ENCODE data around the gene PEAR1.

DNA sequence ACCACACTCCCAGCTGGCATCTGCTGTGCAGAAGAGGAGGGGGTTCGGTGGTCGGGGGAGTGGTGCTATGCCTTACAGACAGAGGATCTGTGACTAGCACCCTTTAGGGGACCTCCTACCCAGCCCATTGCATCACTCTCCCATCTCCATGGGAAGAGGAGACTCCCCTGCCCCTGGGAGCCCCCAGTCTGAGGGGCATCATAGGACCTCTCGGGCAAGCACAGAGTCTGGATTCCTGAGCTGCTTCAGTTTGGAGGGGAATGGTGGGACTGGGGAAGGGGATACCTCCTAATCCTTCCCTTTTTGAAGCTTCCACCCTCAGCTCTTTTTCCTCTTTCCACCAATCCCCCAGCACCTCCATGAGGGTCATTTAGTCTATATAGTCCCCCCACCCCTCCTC lies 36.0 kb upstream of the PEAR1 start:
- TF ChIP-seq FOXM1 (IDR thresholded peaks at IDR 0.05; ENCODE audit: borderline replicate concordance) (no peak), TARDBP (IDR thresholded peaks at IDR 0.05) (no peak), SP1 (IDR thresholded peaks at IDR 0.05) (no peak), FOXA1 (IDR thresholded peaks at IDR 0.05) (no peak), HDGF (IDR thresholded peaks at IDR 0.05; ENCODE audit: borderline replicate concordance) (no peak), SUZ12 (IDR thresholded peaks at IDR 0.05) (no peak), BHLHE40 (IDR thresholded peaks at IDR 0.05; ENCODE audit: borderline replicate concordance) (no peak), ARNT (IDR thresholded peaks at IDR 0.05) (no peak), NFRKB (IDR thresholded peaks at IDR 0.05) (no peak), ELF4 (IDR thresholded peaks at IDR 0.05) (no peak), PKNOX1 (IDR thresholded peaks at IDR 0.05) (no peak), L3MBTL2 (conservative IDR thresholded peaks at IDR 0.05) (no peak), LEF1 (IDR thresholded peaks at IDR 0.05; ENCODE audit: borderline replicate concordance) (no peak)
